Measurements from ENCODE around the gene CDK5. TPM values are rescaled to one million over a fixed set of nuclear protein-coding genes. Genes with fewer than 3 reads are reported as not detected.

CDK5 gene
- total and polyA plus RNA-seq, 2 donors (not counting 1 experiment from before 2014, with no cell fraction given) = 15.1 to 27.7 TPM

GRCh38 chr7:151102991-151103390 lies 45.3 kb upstream of the CDK5 start:
- H3K4me1 ChIP-seq (ENCODE audit: control insufficient read depth, extremely low read depth, insufficient read depth, low read length) = no peaks in the 10 kb centered on the region
- no peak overlapping the region for H3K4me3 ChIP-seq (replicated peaks in 1 of 4; ENCODE audit: control extremely low read depth in 1 of 4, insufficient read depth in 1 of 4, low read depth in 3 of 4, low read length in 4 of 4)
- H3K27me3 ChIP-seq (ENCODE audit: control insufficient read depth, insufficient read depth, low read length) = no peaks in the 10 kb centered on the region
- no peak overlapping the region for H3K4me2 ChIP-seq (ENCODE audit: extremely low read depth, insufficient read depth, low read length)
- H3K36me3 ChIP-seq (ENCODE audit: control insufficient read depth, insufficient read depth, low read length) = no peaks in the 10 kb centered on the region
- no peak for DNase-seq (ENCODE audit: low read depth in 2 of 2)
- no peak overlapping the region for H3K9ac ChIP-seq (ENCODE audit: insufficient read depth, low read length)
- no peak overlapping the region for H2AFZ ChIP-seq (ENCODE audit: low read length)
- H3K79me2 ChIP-seq (ENCODE audit: control insufficient read depth, insufficient read depth, low read length) = peaks cover 29% of the 10 kb centered on the region
- no peaks in the 10 kb centered on the region for H4K20me1 ChIP-seq (ENCODE audit: control insufficient read depth, extremely low read depth, insufficient read depth, low read length)
- H3K9me3 ChIP-seq (ENCODE audit: control insufficient read depth, insufficient read depth, low read depth, low read length) = no peaks in the 10 kb centered on the region
- TF ChIP-seq, protein P1, sequence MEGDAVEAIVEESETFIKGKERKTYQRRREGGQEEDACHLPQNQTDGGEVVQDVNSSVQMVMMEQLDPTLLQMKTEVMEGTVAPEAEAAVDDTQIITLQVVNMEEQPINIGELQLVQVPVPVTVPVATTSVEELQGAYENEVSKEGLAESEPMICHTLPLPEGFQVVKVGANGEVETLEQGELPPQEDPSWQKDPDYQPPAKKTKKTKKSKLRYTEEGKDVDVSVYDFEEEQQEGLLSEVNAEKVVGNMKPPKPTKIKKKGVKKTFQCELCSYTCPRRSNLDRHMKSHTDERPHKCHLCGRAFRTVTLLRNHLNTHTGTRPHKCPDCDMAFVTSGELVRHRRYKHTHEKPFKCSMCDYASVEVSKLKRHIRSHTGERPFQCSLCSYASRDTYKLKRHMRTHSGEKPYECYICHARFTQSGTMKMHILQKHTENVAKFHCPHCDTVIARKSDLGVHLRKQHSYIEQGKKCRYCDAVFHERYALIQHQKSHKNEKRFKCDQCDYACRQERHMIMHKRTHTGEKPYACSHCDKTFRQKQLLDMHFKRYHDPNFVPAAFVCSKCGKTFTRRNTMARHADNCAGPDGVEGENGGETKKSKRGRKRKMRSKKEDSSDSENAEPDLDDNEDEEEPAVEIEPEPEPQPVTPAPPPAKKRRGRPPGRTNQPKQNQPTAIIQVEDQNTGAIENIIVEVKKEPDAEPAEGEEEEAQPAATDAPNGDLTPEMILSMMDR (conservative IDR thresholded peaks at IDR 0.05 in 1 of 2, IDR thresholded peaks at IDR 0.05 in 1 of 2; ENCODE audit: low read depth in 1 of 2, low read length in 2 of 2) = no peak
- TF ChIP-seq EZH2 (IDR thresholded peaks at IDR 0.05; ENCODE audit: low read length, missing control alignments) = no peak
- no peak overlapping the region for H3K27ac ChIP-seq (ENCODE audit: insufficient read depth, low read length)

DNA sequence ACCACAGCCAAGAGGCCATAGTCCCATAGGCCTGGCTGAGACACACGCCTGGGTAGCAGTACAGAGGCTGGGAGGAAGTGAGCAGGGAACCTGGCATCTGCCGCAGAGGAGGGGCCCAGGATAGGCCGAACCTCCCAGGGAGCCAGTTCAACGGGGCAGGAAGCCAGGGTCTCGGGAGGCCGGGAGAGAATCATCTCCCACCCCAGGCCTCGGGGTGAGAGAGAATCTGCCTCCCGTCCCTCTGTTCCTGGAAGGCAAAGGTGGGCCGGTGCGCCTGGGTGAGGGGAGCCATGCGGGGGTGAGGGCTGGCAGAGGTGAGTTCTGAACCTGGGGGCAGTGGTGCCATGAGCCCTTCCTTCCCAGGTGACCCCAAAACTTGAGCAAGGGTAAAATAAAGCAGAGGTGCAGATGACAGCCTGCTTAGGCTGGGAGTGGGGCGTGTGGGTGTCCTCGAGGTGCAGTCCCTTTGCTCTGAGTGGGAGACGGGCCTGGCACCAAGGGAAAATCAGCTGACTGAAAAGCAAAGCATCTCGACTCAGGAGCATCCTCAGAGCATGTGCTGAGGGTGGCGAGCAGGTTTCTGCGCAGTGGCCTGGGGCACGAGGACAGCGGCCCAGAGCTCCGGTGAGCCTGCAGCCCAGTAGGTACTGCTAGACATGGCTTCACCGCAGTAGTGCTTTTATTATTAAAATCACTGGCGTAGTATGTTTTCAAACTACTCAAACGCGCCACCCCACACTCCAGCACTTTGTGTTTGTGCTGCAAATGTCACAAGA lies 44.1 kb upstream of the CDK5 start:
- TF ChIP-seq EZH2 (IDR thresholded peaks at IDR 0.05; ENCODE audit: low read length, missing control alignments) = no peak
- TF ChIP-seq, protein P1 (conservative IDR thresholded peaks at IDR 0.05 in 1 of 2, IDR thresholded peaks at IDR 0.05 in 1 of 2; ENCODE audit: low read depth in 1 of 2, low read length in 2 of 2) = no peak
- Histone ChIP-seq H3K9ac (ENCODE audit: insufficient read depth, low read length) (no peak overlapping the region), H4K20me1 (ENCODE audit: control insufficient read depth, extremely low read depth, insufficient read depth, low read length) (no peaks in the 10 kb centered on the region), H3K4me3 (replicated peaks in 1 of 4; ENCODE audit: control extremely low read depth in 1 of 4, insufficient read depth in 1 of 4, low read depth in 3 of 4, low read length in 4 of 4) (no peak overlapping the region), H3K9me3 (ENCODE audit: control insufficient read depth, insufficient read depth, low read depth, low read length) (no peaks in the 10 kb centered on the region), H3K4me1 (ENCODE audit: control insufficient read depth, extremely low read depth, insufficient read depth, low read length) (no peaks in the 10 kb centered on the region), H3K27me3 (ENCODE audit: control insufficient read depth, insufficient read depth, low read length) (no peaks in the 10 kb centered on the region), H3K79me2 (ENCODE audit: control insufficient read depth, insufficient read depth, low read length) (peaks cover 35% of the 10 kb centered on the region), H3K4me2 (ENCODE audit: extremely low read depth, insufficient read depth, low read length) (no peak overlapping the region), H3K36me3 (ENCODE audit: control insufficient read depth, insufficient read depth, low read length) (no peaks in the 10 kb centered on the region), H3K27ac (ENCODE audit: insufficient read depth, low read length) (no peak overlapping the region), H2AFZ (ENCODE audit: low read length) (no peak overlapping the region)
- no peak for DNase-seq (ENCODE audit: low read depth in 2 of 2)

- peaks cover 38% of the 10 kb centered on the region for H3K79me2 ChIP-seq (ENCODE audit: control insufficient read depth, insufficient read depth, low read length)
- no peaks in the 10 kb centered on the region for H3K36me3 ChIP-seq (ENCODE audit: control insufficient read depth, insufficient read depth, low read length)
- no peaks in the 10 kb centered on the region for H3K9me3 ChIP-seq (ENCODE audit: control insufficient read depth, insufficient read depth, low read depth, low read length)
- no peak overlapping the region for H3K4me3 ChIP-seq (replicated peaks in 1 of 4; ENCODE audit: control extremely low read depth in 1 of 4, insufficient read depth in 1 of 4, low read depth in 3 of 4, low read length in 4 of 4)
- H3K4me1 ChIP-seq (ENCODE audit: control insufficient read depth, extremely low read depth, insufficient read depth, low read length) = peaks cover under 1% of the 10 kb centered on the region
- no peak overlapping the region for H3K4me2 ChIP-seq (ENCODE audit: extremely low read depth, insufficient read depth, low read length)
- H3K27me3 ChIP-seq (ENCODE audit: control insufficient read depth, insufficient read depth, low read length) = no peaks in the 10 kb centered on the region
- H2AFZ ChIP-seq (ENCODE audit: low read length) = no peak overlapping the region
- H4K20me1 ChIP-seq (ENCODE audit: control insufficient read depth, extremely low read depth, insufficient read depth, low read length) = no peaks in the 10 kb centered on the region
- H3K27ac ChIP-seq (ENCODE audit: insufficient read depth, low read length) = no peak overlapping the region
- no peak for TF ChIP-seq EZH2 (IDR thresholded peaks at IDR 0.05; ENCODE audit: low read length, missing control alignments)
- TF ChIP-seq, protein P1 (conservative IDR thresholded peaks at IDR 0.05 in 1 of 2, IDR thresholded peaks at IDR 0.05 in 1 of 2; ENCODE audit: low read depth in 1 of 2, low read length in 2 of 2) = no peak
- H3K9ac ChIP-seq (ENCODE audit: insufficient read depth, low read length) = no peak overlapping the region
- DNase-seq (ENCODE audit: low read depth in 2 of 2) = no peak
These were observed 43.2 kb upstream of the CDK5 start for GRCh38 chr7:151100921-151101320.

Data from fibroblast of lung (primary cell).